ENCODE measurements around the gene C5orf24.
"Not testable (repeated sequence)": the region's sequence is repeated elsewhere in the genome, so short reads cannot be mapped to it uniquely, and the experiment has no call there.

Gene C5orf24

GRCh38 chr5:134846641-134846960 is 833 bp downstream of the C5orf24 start:
- Histone ChIP-seq H3K36me3 (ENCODE audit: control insufficient read depth in 2 of 2, insufficient read depth in 1 of 2, low read length in 2 of 2) (peaks cover 13 to 14% of the 10 kb centered on the region in 2 experiments; a peak in 2 of 3 replicates), H3K4me3 (ENCODE audit: low read depth, low read length) (peak overlapping the region; percentile 87), H3K27ac (ENCODE audit: extremely low read depth, low read depth, low read length) (peak overlapping the region; percentile 97), H3K9me3 (ENCODE audit: control insufficient read depth, insufficient read depth, low read depth, low read length) (no peaks in the 10 kb centered on the region), H3K4me1 (ENCODE audit: control insufficient read depth, insufficient read depth, low read length) (peaks cover 11% of the 10 kb centered on the region; the same call in 1 of the 2 replicates)
- TF ChIP-seq ZNF16 (tag by site-specific recombination; IDR thresholded peaks at IDR 0.05; ENCODE audit: low read depth): no peak
- TF ChIP-seq ZNF747 (tag by site-specific recombination; IDR thresholded peaks at IDR 0.05): no peak
- no peak for TF ChIP-seq KLF8 (tag by site-specific recombination; IDR thresholded peaks at IDR 0.05)
- TF ChIP-seq FEZF1 (tag by site-specific recombination; IDR thresholded peaks at IDR 0.05): no peak
- 0 out of 2 replicates have a peak, but pooled peaks have one; percentile 30 for TF ChIP-seq SCRT1 (tag by site-specific recombination; IDR thresholded peaks at IDR 0.05; ENCODE audit: borderline replicate concordance)
- TF ChIP-seq MEIS1 (CRISPR knock-in tag; IDR thresholded peaks at IDR 0.05; ENCODE audit: borderline replicate concordance): 0 out of 2 replicates have a peak, but pooled peaks have one; percentile 15
- ChIA-PET CTCF (interaction anchor here (0.6 kb wide), 1 partner anchor 1270 kb away, joined by 3 read pairs; no protein-coding TSS in a partner anchor), POLR2A (interaction anchor here (0.8 to 1.2 kb wide), 4 partner anchors 11 to 28 kb away, joined by 3 to 5 read pairs (median 4); partner anchors contain the start of gene TXNDC15)

GRCh38 chr5:134849434-134849933 is 3.7 kb downstream of the C5orf24 start:
- ChIA-PET CTCF (interaction anchor here (0.9 to 1.4 kb wide), 4 partner anchors 8 to 55 kb away, joined by 3 to 4 read pairs (median 3); partner anchors contain the start of gene PCBD2), POLR2A (interaction anchor here (0.6 to 1.2 kb wide), 5 partner anchors 13 to 55 kb away, joined by 3 to 6 read pairs (median 5); partner anchors contain the start of gene PCBD2)
- H3K36me3 ChIP-seq (ENCODE audit: control insufficient read depth in 2 of 2, insufficient read depth in 1 of 2, low read length in 2 of 2): peaks cover 26 to 28% of the 10 kb centered on the region in 2 experiments

GRCh38 chr5:134851307-134851923 is 5.6 kb downstream of the C5orf24 start:
- no peaks in the 10 kb centered on the region for H3K9me3 ChIP-seq (ENCODE audit: control insufficient read depth, insufficient read depth, low read depth, low read length)
- POLR2A ChIA-PET: interaction anchor here (0.9 to 1.2 kb wide), 2 partner anchors 11 to 53 kb away, joined by 3 to 4 read pairs; no protein-coding TSS in a partner anchor
- CTCF ChIA-PET: interaction anchor here (0.5 to 1.8 kb wide), 10 partner anchors 9 to 100 kb away, joined by 3 to 16 read pairs (median 4); no protein-coding TSS in a partner anchor
- H3K27ac ChIP-seq (ENCODE audit: extremely low read depth, low read depth, low read length): 0 out of 2 replicates have a peak overlapping the region, but pooled peaks have one; percentile 4
- peaks cover 11% of the 10 kb centered on the region; the same call in 1 of the 2 replicates for H3K4me1 ChIP-seq (ENCODE audit: control insufficient read depth, insufficient read depth, low read length)
- no peak overlapping the region for H3K4me3 ChIP-seq (ENCODE audit: low read depth, low read length)
- H3K36me3 ChIP-seq (ENCODE audit: control insufficient read depth in 2 of 2, insufficient read depth in 1 of 2, low read length in 2 of 2): peaks cover 44 to 45% of the 10 kb centered on the region in 2 experiments
- no peak for TF ChIP-seq SCRT1 (tag by site-specific recombination; IDR thresholded peaks at IDR 0.05; ENCODE audit: borderline replicate concordance)
- TF ChIP-seq ZNF792 (tag by site-specific recombination; IDR thresholded peaks at IDR 0.05): no peak
- TF ChIP-seq PRDM10 (tag by site-specific recombination; IDR thresholded peaks at IDR 0.05): 0 out of 2 replicates have a peak, but pooled peaks have one; percentile 10
- 0 out of 2 replicates have a peak, but pooled peaks have one; percentile 44 for TF ChIP-seq KLF10 (tag by site-specific recombination; IDR thresholded peaks at IDR 0.05)
- no peak for TF ChIP-seq ZNF677 (tag by site-specific recombination; IDR thresholded peaks at IDR 0.05)
- TF ChIP-seq ZBTB48 (tag by site-specific recombination; IDR thresholded peaks at IDR 0.05): peak; percentile 50; the same call in 1 of the 2 replicates
- TF ChIP-seq ZNF121 (tag by site-specific recombination; IDR thresholded peaks at IDR 0.05): no peak
- TF ChIP-seq SETDB1 (IDR thresholded peaks at IDR 0.05; ENCODE audit: insufficient read length, low read length): no peak
- peak; percentile 35; the same call in 1 of the 2 replicates for TF ChIP-seq CTCF (tag by site-specific recombination; IDR thresholded peaks at IDR 0.05)
- peak; percentile 52 for TF ChIP-seq ZNF654 (tag by site-specific recombination; IDR thresholded peaks at IDR 0.05; ENCODE audit: low read depth)

More at GRCh38 chr5:134849434-134849933, 3.7 kb downstream of the C5orf24 start:
- not testable (repeated sequence) for H3K9me3 ChIP-seq (ENCODE audit: control insufficient read depth, insufficient read depth, low read depth, low read length); H3K4me3 ChIP-seq (ENCODE audit: low read depth, low read length); H3K27ac ChIP-seq (ENCODE audit: extremely low read depth, low read depth, low read length)
- TF ChIP-seq ZNF362 (tag by site-specific recombination; IDR thresholded peaks at IDR 0.05) (peak; percentile 88), ZNF121 (tag by site-specific recombination; IDR thresholded peaks at IDR 0.05) (peak; percentile 77; the same call in 1 of the 2 replicates), ZNF18 (tag by site-specific recombination; IDR thresholded peaks at IDR 0.05) (0 out of 2 replicates have a peak, but pooled peaks have one; percentile 15)
- peaks cover 11% of the 10 kb centered on the region; the same call in 1 of the 2 replicates for H3K4me1 ChIP-seq (ENCODE audit: control insufficient read depth, insufficient read depth, low read length)
